Endodermal cell (in vitro differentiated cells): ENCODE results near the gene NTPCR. TPM values are rescaled to one million over a fixed set of nuclear protein-coding genes. Genes with fewer than 3 reads are reported as not detected.
"Not testable (repeated sequence)": the region's sequence is repeated elsewhere in the genome, so short reads cannot be mapped to it uniquely, and the experiment has no call there.

Experiments used
- DNase-seq: peaks from one replicate; pipeline ENCODE4 v3.0.0-alpha.2; 2017
- H3K27ac ChIP-seq: 2 replicates; pipeline ENCODE4 v1.5.1; 2013; ENCODE audit warnings: mild to moderate bottlenecking, low read depth, low read length, moderate library complexity
- H3K27me3 ChIP-seq: 2 replicates; pipeline ENCODE4 v1.6.1; 2013; ENCODE audit warnings: mild to moderate bottlenecking, low read length, moderate library complexity; ENCODE audit not compliant: insufficient read depth, control insufficient read depth, poor library complexity, severe bottlenecking
- H3K36me3 ChIP-seq: 2 replicates; pipeline ENCODE4 v1.7.0; 2013; ENCODE audit warnings: mild to moderate bottlenecking, low read length, moderate library complexity; ENCODE audit not compliant: control insufficient read depth, insufficient read depth
- H3K4me1 ChIP-seq: one replicate; pipeline ENCODE4 v1.7.0; 2013; ENCODE audit warnings: low read length; ENCODE audit not compliant: control insufficient read depth, insufficient read depth
- H3K4me3 ChIP-seq: 2 replicates; pipeline ENCODE4 v1.5.1; 2013; ENCODE audit warnings: mild to moderate bottlenecking, low read length, moderate library complexity
- H3K9ac ChIP-seq: 2 replicates; pipeline ENCODE4 v1.6.1; 2013; ENCODE audit warnings: mild to moderate bottlenecking, low read length, moderate library complexity; ENCODE audit not compliant: poor library complexity, severe bottlenecking; ENCODE audit errors: extremely low read depth
- H3K9me3 ChIP-seq: 2 replicates; pipeline ENCODE4 v1.6.1; 2013; ENCODE audit warnings: mild to moderate bottlenecking, low read length, moderate library complexity; ENCODE audit not compliant: control insufficient read depth
- H3K27ac Mint-ChIP-seq: 2 replicates; pipeline ENCODE4 v1.8.0; 2020; ENCODE audit warnings: mixed read lengths
- H3K27me3 Mint-ChIP-seq: 2 replicates; pipeline ENCODE4 v1.8.0; 2021; ENCODE audit warnings: mild to moderate bottlenecking, mixed read lengths; ENCODE audit not compliant: insufficient read depth
- H3K36me3 Mint-ChIP-seq: 2 replicates; pipeline ENCODE4 v1.8.0; 2020; ENCODE audit warnings: low read depth, mixed read lengths
- H3K4me1 Mint-ChIP-seq: 2 replicates; pipeline ENCODE4 v1.8.0; 2020; ENCODE audit warnings: mixed read lengths
- H3K4me3 Mint-ChIP-seq: 2 replicates; pipeline ENCODE4 v1.8.0; 2020; ENCODE audit warnings: mild to moderate bottlenecking, moderate library complexity, mixed read lengths
- H3K9me3 Mint-ChIP-seq: 2 replicates; pipeline ENCODE4 v1.8.0; 2020; ENCODE audit warnings: mild to moderate bottlenecking, mixed read lengths
- WGBS, 2 experiments: methylation state at CpG; one replicate each; pipeline versions ENCODE4 v1.1.5 to v1.1.7; 2013; ENCODE audit warnings: missing lambda C conversion rate in 2 of 2, mixed read lengths in 1 of 2; ENCODE audit not compliant: insufficient coverage in 1 of 2, insufficient read length in 1 of 2; 5-methylcytosine and 5-hydroxymethylcytosine counted together
- total RNA-seq, 2 donors: library from RNA; stranded (reverse); fragmentation: NEBNext Ultra II Directional in 1 of 2; extraction: Animal tissue kit (Norgen Biotek cat#: 25700) in 1 of 2; gene quantifications; 2 replicates in 1 of 2; 3 replicates in 1 of 2; pipeline ENCODE4 v1.2.1, GENCODE V29; 2021
- TF ChIP-seq, protein P1 (sequence below): fragments of 200-600 bp; sonication (generic); conservative IDR thresholded peaks from 2 replicates; pipeline ENCODE4 v1.5.0; 2021; ENCODE audit warnings: antibody characterized with exemption, mild to moderate bottlenecking

NTPCR gene
- total RNA-seq, 2 donors from 2014 or later = 30.9 to 43.3 TPM

DNA sequence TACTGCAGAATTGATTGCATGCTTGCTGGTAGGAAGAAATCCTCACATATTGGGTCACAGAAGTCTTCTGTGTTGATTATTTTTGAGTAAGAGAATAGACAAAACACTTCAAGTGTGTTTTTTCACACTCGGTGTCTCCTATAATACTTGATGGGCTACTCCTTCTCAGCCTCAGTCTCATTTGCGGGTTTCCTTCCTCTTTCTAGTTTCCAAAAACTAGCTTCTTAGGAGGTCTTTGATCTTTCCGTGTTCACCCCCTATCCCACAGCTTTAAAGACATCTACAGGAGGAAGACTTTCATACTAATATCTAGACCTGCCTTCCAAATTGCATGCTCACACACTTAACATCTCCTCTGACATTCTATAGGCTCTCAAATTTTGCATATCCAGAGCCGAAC, 40.7 kb upstream of the NTPCR start:
- Mint-ChIP-seq H3K4me3 (no peak overlapping the region), H3K9me3 (no peaks in the 10 kb centered on the region), H3K4me1 (peaks cover 12% of the 10 kb centered on the region), H3K36me3 (no peaks in the 10 kb centered on the region), H3K27me3 (peaks cover 36% of the 10 kb centered on the region), H3K27ac (no peak overlapping the region)
- H3K27ac ChIP-seq = no peak overlapping the region
- H3K27me3 ChIP-seq = peaks cover 7% of the 10 kb centered on the region
- WGBS, 2 experiments = 88 to 92% methylated on average over 4 of the region's 4 CpGs
- no peaks in the 10 kb centered on the region for H3K9me3 ChIP-seq
- no peaks in the 10 kb centered on the region for H3K4me1 ChIP-seq
- DNase-seq = no peak
- TF ChIP-seq, protein P1, sequence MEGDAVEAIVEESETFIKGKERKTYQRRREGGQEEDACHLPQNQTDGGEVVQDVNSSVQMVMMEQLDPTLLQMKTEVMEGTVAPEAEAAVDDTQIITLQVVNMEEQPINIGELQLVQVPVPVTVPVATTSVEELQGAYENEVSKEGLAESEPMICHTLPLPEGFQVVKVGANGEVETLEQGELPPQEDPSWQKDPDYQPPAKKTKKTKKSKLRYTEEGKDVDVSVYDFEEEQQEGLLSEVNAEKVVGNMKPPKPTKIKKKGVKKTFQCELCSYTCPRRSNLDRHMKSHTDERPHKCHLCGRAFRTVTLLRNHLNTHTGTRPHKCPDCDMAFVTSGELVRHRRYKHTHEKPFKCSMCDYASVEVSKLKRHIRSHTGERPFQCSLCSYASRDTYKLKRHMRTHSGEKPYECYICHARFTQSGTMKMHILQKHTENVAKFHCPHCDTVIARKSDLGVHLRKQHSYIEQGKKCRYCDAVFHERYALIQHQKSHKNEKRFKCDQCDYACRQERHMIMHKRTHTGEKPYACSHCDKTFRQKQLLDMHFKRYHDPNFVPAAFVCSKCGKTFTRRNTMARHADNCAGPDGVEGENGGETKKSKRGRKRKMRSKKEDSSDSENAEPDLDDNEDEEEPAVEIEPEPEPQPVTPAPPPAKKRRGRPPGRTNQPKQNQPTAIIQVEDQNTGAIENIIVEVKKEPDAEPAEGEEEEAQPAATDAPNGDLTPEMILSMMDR = no peak
- H3K9ac ChIP-seq = no peak overlapping the region
- no peak overlapping the region for H3K4me3 ChIP-seq
- H3K36me3 ChIP-seq = no peaks in the 10 kb centered on the region

DNA sequence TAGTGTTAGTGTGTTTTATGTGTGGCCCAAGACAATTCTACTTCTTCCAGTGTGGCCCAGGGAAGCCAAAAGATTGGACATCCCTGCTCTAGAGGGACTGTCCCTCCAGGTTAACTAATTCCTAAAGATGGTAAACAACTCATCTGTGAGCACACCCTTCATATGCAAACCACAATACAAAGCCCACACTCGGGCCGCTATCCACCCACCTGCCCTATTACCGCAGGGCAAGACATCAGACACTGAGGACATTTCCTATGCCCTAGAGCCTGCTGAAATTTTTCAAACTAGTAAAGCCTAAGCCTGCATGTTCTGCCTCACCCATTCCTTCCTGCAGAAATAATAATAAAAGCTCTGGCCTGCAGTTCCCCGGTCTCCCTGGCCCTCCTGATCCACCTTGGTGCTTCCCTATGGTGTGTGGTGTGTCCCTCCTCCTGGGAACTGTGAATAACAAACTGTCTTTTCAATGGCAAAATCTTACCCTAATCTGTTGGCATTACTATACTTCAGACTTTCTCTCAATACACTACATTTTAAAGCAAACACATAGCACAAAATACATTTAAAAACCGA, 39.3 kb upstream of the NTPCR start:
- no peak for DNase-seq
- Mint-ChIP-seq H3K27me3 (peaks cover 28% of the 10 kb centered on the region), H3K27ac (no peak overlapping the region), H3K9me3 (no peaks in the 10 kb centered on the region), H3K4me3 (no peak overlapping the region), H3K4me1 (peaks cover 5% of the 10 kb centered on the region), H3K36me3 (no peaks in the 10 kb centered on the region)
- Histone ChIP-seq H3K27me3 (peaks cover 3% of the 10 kb centered on the region), H3K9me3 (no peaks in the 10 kb centered on the region), H3K4me3 (no peak overlapping the region), H3K27ac (no peak overlapping the region), H3K9ac (no peak overlapping the region), H3K4me1 (no peaks in the 10 kb centered on the region), H3K36me3 (no peaks in the 10 kb centered on the region)
- WGBS, 2 experiments = 61 to 81% methylated on average over 3 to 4 of the region's 5 CpGs
- TF ChIP-seq, protein P1 = no peak

DNA sequence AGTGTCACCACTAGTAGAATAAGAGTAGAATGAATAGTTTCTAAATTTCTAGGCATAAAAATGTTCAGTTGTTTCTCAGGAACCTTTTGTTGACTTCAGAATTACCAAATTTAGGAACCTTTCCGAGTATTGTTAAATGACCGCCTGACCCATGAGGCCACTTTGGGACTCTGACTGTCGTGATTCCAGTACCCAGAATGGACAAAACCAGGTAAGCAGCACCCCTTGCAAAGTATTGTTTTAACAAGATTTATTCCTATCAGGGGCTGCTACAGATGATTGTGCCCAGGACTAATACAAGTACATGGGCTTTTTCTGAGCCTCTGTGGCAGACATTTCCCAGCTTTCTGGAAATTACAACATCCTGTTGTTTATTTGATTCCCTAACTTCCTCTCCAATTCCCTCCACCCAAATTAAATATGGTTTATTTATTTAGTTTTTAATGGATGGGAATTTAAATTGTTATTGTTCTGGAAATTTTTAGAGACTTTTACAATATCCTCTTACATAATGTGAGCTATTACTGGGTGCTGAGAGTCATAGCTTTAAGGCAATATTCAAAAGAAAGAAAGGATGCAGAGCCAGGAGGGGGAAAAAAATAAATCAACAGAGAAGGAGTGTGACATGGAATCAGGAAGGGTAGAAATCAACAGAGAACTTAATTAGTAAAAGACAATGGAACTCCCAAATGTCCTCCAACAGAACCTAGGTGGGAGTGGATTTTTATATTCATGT, 37.4 kb upstream of the NTPCR start:
- Mint-ChIP-seq H3K4me3 (no peak overlapping the region), H3K27ac (no peak overlapping the region), H3K4me1 (peaks cover 5% of the 10 kb centered on the region), H3K27me3 (peaks cover 21% of the 10 kb centered on the region), H3K36me3 (no peaks in the 10 kb centered on the region), H3K9me3 (no peaks in the 10 kb centered on the region)
- H3K27ac ChIP-seq = no peak overlapping the region
- TF ChIP-seq, protein P1 = no peak
- no peaks in the 10 kb centered on the region for H3K36me3 ChIP-seq
- no peak for DNase-seq
- no peaks in the 10 kb centered on the region for H3K27me3 ChIP-seq
- no peaks in the 10 kb centered on the region for H3K4me1 ChIP-seq
- no peaks in the 10 kb centered on the region for H3K9me3 ChIP-seq
- WGBS, 2 experiments = 91 to 95% methylated on average over 3 of the region's 3 CpGs
- H3K4me3 ChIP-seq = no peak overlapping the region
- H3K9ac ChIP-seq = no peak overlapping the region

DNA sequence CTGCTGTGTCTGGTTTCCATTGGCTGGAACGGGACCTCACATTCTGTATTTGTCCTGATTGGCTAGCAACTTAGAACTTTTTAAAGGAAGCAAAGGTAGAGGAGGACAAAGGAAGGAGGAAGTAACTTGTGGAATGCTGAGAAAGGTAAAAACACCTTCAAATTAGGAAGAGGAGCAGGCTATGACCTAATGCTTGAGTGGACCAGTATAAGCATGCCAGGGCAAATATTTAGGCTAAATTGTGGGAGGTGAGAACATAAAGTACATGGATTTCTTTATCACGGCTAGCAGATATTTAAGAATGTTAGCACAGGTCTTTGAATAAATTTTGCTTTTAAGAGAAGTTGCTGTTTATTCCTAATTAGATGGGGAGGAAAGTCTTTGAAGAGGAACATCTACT, 36.1 kb upstream of the NTPCR start:
- H3K9me3 Mint-ChIP-seq, H3K9me3 ChIP-seq, H3K27ac ChIP-seq, H3K27me3 ChIP-seq, H3K4me3 ChIP-seq, H3K4me1 ChIP-seq, H3K36me3 ChIP-seq, H3K27ac Mint-ChIP-seq, H3K9ac ChIP-seq, H3K4me1 Mint-ChIP-seq, H3K4me3 Mint-ChIP-seq, DNase-seq, H3K36me3 Mint-ChIP-seq: not testable (repeated sequence)
- WGBS, 2 experiments = 90 to 100% methylated on average over 1 to 2 of the region's 2 CpGs
- H3K27me3 Mint-ChIP-seq = peaks cover 13% of the 10 kb centered on the region
